Small intestine (tissue), 7 donors: ENCODE results near the gene PHACTR1. TPM values are rescaled to one million over a fixed set of nuclear protein-coding genes. Genes with fewer than 3 reads are reported as not detected.

Experiments used
- DNase-seq, 2 donors: peaks; one replicate each; pipeline versions ENCODE4 v3.0.0 to v3.0.0-alpha.2; 2013
- FAIRE-seq: peaks from 2 replicates; lab custom pipeline; 2012; peaks lifted over from hg19 to GRCh38; lab: Jason Lieb, UNC
- H3K27ac ChIP-seq, 3 donors: one replicate each; pipeline ENCODE4 v1.5.1; 2013; ENCODE audit warnings: low read length in 2 of 3, mild to moderate bottlenecking in 2 of 3, control low read depth in 1 of 3, inconsistent platforms in 1 of 3, low read depth in 1 of 3, moderate library complexity in 1 of 3
- H3K27me3 ChIP-seq, 3 donors: one replicate each; pipeline ENCODE4 v1.6.1; 2013; ENCODE audit warnings: low read length in 3 of 3, inconsistent platforms in 1 of 3; ENCODE audit not compliant: control insufficient read depth in 3 of 3, insufficient read depth in 3 of 3
- H3K36me3 ChIP-seq, 3 donors: one replicate each; pipeline ENCODE4 v1.6.1; 2013; ENCODE audit warnings: low read length in 3 of 3, inconsistent platforms in 1 of 3, low read depth in 1 of 3, mild to moderate bottlenecking in 1 of 3, moderate library complexity in 1 of 3; ENCODE audit not compliant: control insufficient read depth in 3 of 3, insufficient read depth in 2 of 3
- H3K4me1 ChIP-seq, 3 donors: one replicate each; pipeline ENCODE4 v1.6.1; 2013; ENCODE audit warnings: low read length in 2 of 3, inconsistent platforms in 1 of 3, low read depth in 1 of 3, mild to moderate bottlenecking in 1 of 3, moderate library complexity in 1 of 3; ENCODE audit not compliant: control insufficient read depth in 3 of 3, insufficient read depth in 2 of 3
- H3K4me3 ChIP-seq, 3 donors: one replicate each; pipeline ENCODE4 v1.5.1; 2013; ENCODE audit warnings: low read length in 3 of 3, control low read depth in 1 of 3, inconsistent platforms in 1 of 3, low read depth in 1 of 3, mild to moderate bottlenecking in 1 of 3, moderate library complexity in 1 of 3
- H3K9me3 ChIP-seq, 2 donors: one replicate each; pipeline ENCODE4 v1.6.1; 2013; ENCODE audit warnings: low read depth in 1 of 2, low read length in 1 of 2; ENCODE audit not compliant: control insufficient read depth in 2 of 2, insufficient read depth in 1 of 2
- WGBS, 3 donors: extraction: QIAGEN DNeasy Blood & Tissue Kit; methylation state at CpG; one replicate each; pipeline ENCODE4 v1.1.7; 2013; 5-methylcytosine and 5-hydroxymethylcytosine counted together
- polyA plus RNA-seq, 4 donors: library from polyadenylated mRNA; stranded (reverse) in 3 of 4; unstranded in 1 of 4; fragments of 200-250 nt in 3 of 4; fragments of 120-200 nt in 1 of 4; gene quantifications; one replicate each; pipeline versions ENCODE4 v1.2.1 to v1.2.3, GENCODE V29; 2013
- donor health status: healthy with polysubstance abuse.
- donor health status: control.
- donor health status: control.
- donor health status: Bipolar disorder and iron deficiency.
- donor health status: healthy.

PHACTR1 gene
- polyA plus RNA-seq, 4 donors: 0.67 to 3.8 (median 1.8) TPM

GRCh38 chr6:13226071-13226470, 509.5 kb downstream of the PHACTR1 start:
- Histone ChIP-seq H3K4me3 (no peak overlapping the region), H3K9me3 (no peaks in the 10 kb centered on the region), H3K36me3 (peaks cover 0 to 5% (median 0%) of the 10 kb centered on the region in 3 donors), H3K27me3 (no peaks in the 10 kb centered on the region), H3K27ac (no peak overlapping the region), H3K4me1 (peaks cover 0 to 17% (median 8%) of the 10 kb centered on the region in 3 donors)
- 85 to 98% (median 96%) methylated on average over 2 of the region's 2 CpGs for WGBS, 3 donors
- no peak for DNase-seq
- no peak for FAIRE-seq

DNA sequence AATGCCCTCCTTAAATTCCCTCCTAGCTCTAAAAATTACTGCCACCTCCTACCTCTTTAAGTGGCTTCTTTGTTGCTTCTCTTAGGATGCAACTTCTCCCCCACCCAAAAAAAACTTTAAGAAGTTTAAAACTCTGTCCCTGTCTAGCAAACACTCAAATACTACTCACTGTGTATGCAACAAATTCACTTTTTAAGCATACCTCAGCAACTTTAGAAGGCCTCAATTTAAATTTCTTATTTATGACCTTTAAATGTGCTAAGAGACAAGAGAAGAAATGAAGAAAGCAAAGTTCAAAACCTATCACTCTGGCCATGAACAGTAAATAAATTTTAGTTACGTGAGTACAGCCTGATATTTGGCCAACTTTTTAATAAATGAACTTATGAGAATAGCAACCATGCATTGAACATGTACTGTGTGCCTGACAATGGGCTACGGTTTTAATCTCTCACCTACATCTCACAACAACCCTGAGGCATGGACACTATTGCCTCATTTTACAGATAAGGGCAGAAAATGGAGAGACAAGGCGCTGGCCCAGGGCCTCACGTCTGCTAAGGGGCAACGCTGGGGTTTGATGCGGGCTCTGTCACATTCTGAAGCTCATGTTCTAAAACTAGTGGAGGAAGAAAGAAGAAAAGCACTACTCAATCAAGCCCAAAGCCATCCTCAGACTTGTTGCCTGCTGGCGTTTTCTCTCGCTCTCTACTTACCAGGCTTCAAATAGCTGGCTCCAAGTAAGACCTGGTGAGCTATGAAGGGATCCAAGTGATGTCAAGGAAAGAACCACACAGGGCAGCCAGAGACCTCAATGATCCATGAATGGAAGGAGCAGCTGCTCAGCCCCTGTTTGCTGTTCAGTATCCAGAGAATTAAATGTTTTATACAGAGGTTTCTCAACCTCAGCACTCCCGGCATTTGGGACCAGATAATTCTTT, 512.0 kb downstream of the PHACTR1 start:
- DNase-seq (peak in 1 of 2 donors; percentile 10), FAIRE-seq (no peak)
- H3K27ac ChIP-seq: no peak overlapping the region

GRCh38 chr6:13229205-13230085, 512.9 kb downstream of the PHACTR1 start:
- H3K4me1 ChIP-seq: peaks cover 0 to 17% (median 8%) of the 10 kb centered on the region in 3 donors
- 40 to 60% (median 50%) methylated on average over 9 of the region's 9 CpGs for WGBS, 3 donors
- no peaks in the 10 kb centered on the region for H3K27me3 ChIP-seq
- no peaks in the 10 kb centered on the region for H3K9me3 ChIP-seq
- FAIRE-seq: no peak
- no peak overlapping the region for H3K4me3 ChIP-seq
- no peak overlapping the region for H3K27ac ChIP-seq
- DNase-seq: peak; percentile 27 to 74
- H3K36me3 ChIP-seq: peaks cover 0 to 2% (median 0%) of the 10 kb centered on the region in 3 donors

More for the DNA sequence above, 512.0 kb downstream of the PHACTR1 start:
- Histone ChIP-seq H3K4me3 (no peak overlapping the region), H3K27me3 (no peaks in the 10 kb centered on the region), H3K4me1 (peaks cover 0 to 17% (median 8%) of the 10 kb centered on the region in 3 donors), H3K36me3 (peaks cover 0 to 2% (median 0%) of the 10 kb centered on the region in 3 donors), H3K9me3 (no peaks in the 10 kb centered on the region)
- 68 to 86% (median 73%) methylated on average over 9 of the region's 9 CpGs for WGBS, 3 donors

DNA sequence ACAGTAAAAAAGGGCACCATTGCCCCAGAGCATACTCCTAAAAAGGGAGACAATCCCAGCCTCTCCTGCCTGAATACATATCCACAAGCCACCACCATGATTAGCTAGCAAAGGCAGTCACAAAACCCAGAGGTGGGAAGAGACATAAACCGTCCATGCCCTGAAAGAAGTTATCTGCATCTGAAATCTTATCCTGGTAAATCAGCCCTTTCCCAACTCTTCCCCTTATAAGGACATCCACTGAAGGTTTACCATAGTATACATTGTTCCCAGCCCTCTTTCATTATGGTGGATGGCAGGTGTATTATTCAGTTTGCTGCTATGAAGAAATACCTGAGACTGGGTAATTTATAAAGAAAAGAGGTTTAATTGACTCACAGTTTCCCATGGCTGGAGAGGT, 516.5 kb downstream of the PHACTR1 start:
- DNase-seq: no peak
- 88 to 100% (median 92%) methylated on average over 1 of the region's 1 CpG for WGBS, 3 donors
- FAIRE-seq: no peak

DNA sequence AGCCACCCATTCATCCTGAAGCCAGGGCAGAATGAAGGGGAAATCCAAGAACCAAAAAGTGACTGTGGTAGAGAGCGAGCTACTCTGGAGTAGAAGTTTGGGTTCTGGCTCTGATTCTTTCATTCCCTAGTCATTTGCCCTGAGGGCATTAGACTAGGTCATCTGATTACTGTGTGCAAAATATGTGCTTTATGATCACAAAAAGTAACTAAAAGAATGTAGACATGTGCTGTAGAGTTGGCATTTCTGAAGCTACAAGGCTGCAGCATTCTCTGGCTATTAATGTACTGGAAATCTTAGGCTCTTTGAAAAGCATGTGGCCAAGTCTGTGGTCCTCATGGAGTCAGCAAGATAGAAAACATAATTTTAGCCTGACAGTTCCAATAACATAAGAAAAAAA, 517.6 kb downstream of the PHACTR1 start:
- FAIRE-seq: no peak
- whole genome bisulfite sequencing, 3 donors: 90 to 94% (median 93%) methylated on average over 1 of the region's 1 CpG

More for the DNA sequence above, 516.5 kb downstream of the PHACTR1 start:
- Histone ChIP-seq H3K27ac (no peak overlapping the region), H3K9me3 (no peaks in the 10 kb centered on the region), H3K36me3 (peaks cover 0 to 3% (median 2%) of the 10 kb centered on the region in 3 donors), H3K27me3 (no peaks in the 10 kb centered on the region), H3K4me1 (peaks cover 0 to 14% (median 8%) of the 10 kb centered on the region in 3 donors), H3K4me3 (no peak overlapping the region)

DNA sequence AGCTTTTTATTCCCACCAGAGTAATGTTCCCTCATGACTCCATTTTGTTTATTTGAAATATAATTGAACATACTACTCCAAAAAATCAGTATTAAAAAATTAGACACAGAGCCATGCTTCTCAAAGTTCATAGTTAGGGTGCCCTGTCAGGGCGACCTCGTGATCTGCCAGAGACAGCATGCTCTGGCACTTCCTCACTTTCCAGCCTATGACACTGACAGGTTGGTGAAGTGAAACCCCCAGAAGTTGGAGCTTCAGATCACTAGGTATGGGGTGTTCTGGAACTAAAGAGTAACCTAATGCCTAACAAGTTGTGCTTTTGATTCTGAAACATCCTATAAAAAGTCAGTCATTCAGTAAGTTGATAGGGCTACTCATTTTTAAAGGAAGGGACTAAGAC, 518.8 kb downstream of the PHACTR1 start:
- Histone ChIP-seq H3K36me3 (peaks cover 0 to 3% (median 0%) of the 10 kb centered on the region in 3 donors), H3K27me3 (no peaks in the 10 kb centered on the region), H3K4me3 (no peak overlapping the region), H3K4me1 (no peaks in the 10 kb centered on the region), H3K9me3 (no peaks in the 10 kb centered on the region), H3K27ac (no peak overlapping the region)
- no peak for FAIRE-seq
- 86 to 97% (median 87%) methylated on average over 2 of the region's 2 CpGs for WGBS, 3 donors
- DNase-seq: no peak

More for the DNA sequence above, 517.6 kb downstream of the PHACTR1 start:
- H3K4me3 ChIP-seq: no peak overlapping the region
- no peaks in the 10 kb centered on the region for H3K27me3 ChIP-seq
- no peaks in the 10 kb centered on the region for H3K9me3 ChIP-seq
- H3K4me1 ChIP-seq: peaks cover 0 to 5% (median under 1%) of the 10 kb centered on the region in 3 donors
- no peak overlapping the region for H3K27ac ChIP-seq
- no peak for DNase-seq
- peaks cover 0 to 3% (median 2%) of the 10 kb centered on the region in 3 donors for H3K36me3 ChIP-seq

DNA sequence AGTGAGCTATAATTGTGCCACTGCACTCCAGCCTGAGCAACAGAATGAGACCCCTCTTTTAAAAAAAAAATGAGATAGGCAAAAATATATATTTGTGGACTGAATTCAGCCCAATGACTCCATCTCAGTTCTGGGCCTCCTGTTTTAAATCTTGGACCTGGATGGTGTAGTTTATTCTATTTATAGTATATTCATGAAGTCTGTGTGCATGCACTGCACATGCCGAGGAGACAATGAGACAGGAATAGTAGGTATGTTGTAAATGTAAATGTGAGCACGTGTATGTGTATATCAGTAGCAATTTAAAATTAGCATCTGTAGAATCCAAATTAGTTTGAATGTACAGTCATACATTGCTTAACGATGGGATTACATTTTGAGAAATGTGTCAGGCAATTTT, 520.8 kb downstream of the PHACTR1 start:
- Histone ChIP-seq H3K4me1 (no peaks in the 10 kb centered on the region), H3K27ac (no peak overlapping the region), H3K27me3 (no peaks in the 10 kb centered on the region), H3K4me3 (no peak overlapping the region), H3K36me3 (peaks cover 0 to 3% (median 0%) of the 10 kb centered on the region in 3 donors), H3K9me3 (no peaks in the 10 kb centered on the region)
- 91 to 94% (median 91%) methylated on average over 3 of the region's 3 CpGs for WGBS, 3 donors
- DNase-seq (no peak), FAIRE-seq (no peak)

DNA sequence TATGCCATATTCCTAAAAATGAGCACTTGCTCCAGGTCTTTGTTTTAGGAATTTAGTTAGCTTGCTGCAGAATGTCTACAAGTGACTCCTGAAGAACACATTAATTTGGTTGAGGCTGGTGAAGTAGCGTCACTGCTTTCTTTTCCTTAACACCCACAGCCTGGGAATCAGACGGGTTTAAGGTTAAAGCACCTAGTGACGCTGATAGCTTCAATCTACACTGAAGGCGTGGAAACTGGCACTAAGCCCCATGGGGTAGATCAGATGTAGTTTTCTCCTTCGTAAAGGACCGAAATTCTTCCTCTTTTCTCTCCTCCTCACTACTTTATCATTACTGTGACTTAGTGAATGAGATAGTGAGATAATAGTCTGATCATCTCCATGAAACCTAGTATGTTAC, 521.5 kb downstream of the PHACTR1 start:
- no peaks in the 10 kb centered on the region for H3K9me3 ChIP-seq
- peaks cover 0 to 3% (median 0%) of the 10 kb centered on the region in 3 donors for H3K36me3 ChIP-seq
- H3K4me1 ChIP-seq: no peaks in the 10 kb centered on the region
- 90 to 95% (median 92%) methylated on average over 6 of the region's 6 CpGs for WGBS, 3 donors
- H3K27me3 ChIP-seq: no peaks in the 10 kb centered on the region
- H3K4me3 ChIP-seq: no peak overlapping the region
- FAIRE-seq: no peak
- no peak for DNase-seq
- H3K27ac ChIP-seq: no peak overlapping the region
